NCI-H510A treated with DMSO at 0.1 percent for 48 hours (cell line): ENCODE results near the gene POU2F3.
A peak's percentile ranks its signal among the peaks of the same experiment; 100 is the strongest.

Experiments
- DNase-seq: peaks from one replicate; lab custom pipeline; 2025; lab: John Stamatoyannopoulos, UW

Gene POU2F3

DNA sequence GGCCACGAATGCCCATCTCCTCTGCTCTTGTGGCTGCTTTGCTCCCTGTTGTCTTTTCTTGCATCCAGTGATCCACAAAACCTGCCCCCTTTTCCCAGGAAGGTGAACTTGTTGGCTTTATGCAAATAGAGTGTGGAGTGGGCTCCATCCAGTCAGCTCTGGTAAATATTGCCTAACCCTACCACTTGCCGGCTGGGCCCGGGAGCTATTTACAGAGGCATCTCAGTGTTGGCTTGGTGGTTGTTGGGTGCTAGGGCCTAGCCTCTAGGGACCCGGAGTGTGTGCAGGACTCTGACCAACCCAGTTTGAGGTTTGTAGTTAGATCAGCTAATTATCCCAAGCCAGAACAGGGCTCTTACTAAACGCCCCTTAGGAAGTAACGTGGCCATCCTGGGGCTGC is 44.3 kb downstream of the POU2F3 start:
- no peak for DNase-seq

DNA sequence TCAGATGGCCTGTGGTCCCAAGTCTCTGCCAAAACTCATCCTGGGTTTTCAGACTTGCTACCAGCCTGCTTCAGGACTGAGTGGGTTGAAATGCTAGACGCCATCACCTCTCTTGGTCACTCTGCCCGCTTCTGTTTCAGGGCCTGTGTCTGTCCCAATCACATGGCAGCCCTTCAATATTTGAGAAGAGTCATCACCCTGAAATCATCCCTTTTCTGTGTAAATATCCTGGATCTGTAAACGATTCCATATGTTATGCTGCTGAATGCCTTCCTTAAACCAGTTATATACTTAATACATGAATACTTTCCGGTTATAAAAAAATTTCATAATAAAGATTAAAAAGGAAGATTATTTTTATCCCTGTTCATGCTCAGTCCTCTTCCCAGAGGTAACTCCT is 45.3 kb downstream of the POU2F3 start:
- no peak for DNase-seq

DNA sequence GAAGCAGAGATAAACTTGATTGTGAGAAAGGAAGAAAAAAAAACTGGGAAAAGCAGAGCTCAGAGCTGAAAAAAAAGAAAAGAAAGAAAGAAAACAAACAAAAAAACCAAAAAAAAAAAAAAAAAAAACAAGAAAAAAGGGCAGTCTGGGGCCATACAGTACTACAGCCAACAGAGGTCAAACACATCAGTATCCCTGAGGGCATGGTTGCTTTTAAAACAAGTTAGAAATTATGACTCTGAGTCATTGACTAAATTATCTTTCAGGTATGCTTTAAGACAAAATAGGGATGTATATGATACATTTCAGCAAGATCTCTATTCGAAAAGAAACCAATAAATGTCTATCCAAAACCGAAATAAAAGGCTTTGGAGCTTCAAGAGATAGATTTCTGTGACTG is 48.1 kb downstream of the POU2F3 start:
- DNase-seq: no peak

DNA sequence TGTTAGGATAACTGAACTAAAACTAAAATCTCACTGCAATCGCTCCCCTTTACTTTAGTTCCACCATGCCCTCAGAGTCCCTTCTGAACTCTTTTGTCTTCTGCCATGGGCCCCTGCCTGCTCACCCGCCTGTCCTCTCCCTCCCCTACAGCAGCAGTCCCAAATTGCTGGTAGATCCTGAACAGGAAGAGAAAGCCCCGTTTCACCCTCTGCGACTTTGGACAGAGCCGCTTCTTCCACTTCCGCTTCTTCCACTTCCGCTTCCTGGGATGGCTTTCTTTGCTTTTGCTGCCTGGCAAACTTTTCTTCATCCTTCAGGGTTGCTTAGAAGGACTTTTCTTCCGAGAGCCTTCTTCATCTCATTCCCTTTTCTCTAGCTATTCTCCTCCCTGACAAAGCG is 49.5 kb downstream of the POU2F3 start:
- no peak for DNase-seq

DNA sequence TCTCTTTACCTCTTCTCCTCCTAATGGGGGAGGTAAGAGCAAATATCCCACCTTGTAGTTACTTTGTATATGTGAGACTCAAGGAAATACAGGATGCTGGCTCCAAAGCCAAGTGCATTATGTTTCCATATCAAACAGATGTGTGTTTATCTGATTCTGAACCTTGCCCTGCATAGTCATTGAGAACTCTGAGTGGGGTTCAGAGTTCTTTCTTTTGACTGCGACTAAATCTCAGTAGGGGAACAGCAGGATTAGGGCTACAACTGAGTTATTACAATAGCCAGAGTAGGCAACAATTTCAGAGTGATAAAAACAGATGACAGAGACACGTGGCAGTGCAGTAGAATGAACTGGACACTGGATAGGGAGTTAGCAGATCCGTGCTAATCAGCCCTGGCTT is 51.0 kb downstream of the POU2F3 start:
- DNase-seq: no peak

DNA sequence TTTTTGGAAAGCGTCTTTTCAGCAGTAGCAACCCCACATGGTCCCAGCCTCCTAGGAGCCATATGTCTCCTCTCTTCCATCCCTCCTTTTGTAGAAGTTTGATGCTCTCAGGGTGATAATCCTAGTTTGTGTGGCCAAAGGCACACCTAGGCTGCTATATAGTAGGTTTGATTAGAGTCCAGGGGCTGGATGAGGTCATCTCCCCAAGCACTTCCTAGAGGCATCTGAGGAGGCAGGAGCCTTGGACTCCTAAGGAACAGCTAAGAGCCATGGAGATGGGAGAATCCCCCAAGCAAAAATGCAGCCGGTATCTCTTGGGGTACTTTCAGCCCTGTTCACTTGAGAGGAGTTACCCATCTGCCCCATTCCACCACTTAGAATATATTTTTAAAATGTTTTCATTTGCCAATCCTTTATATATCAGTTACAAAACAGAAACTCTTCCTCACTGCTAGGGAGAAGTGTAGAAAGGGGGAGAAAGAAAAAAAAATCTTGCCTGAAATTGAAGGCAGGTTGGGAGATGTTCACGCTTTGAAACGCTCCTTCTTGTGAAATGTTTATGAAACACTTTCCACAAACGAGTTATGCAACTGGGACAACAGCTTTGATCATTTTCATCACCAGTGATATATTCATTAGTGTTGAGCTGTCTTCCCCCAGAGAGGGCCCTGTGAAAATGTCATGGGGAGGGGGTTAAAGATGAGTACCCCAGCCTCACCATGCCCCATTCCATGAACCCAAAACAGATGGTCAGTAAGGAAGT is 53.3 kb downstream of the POU2F3 start:
- no peak for DNase-seq

DNA sequence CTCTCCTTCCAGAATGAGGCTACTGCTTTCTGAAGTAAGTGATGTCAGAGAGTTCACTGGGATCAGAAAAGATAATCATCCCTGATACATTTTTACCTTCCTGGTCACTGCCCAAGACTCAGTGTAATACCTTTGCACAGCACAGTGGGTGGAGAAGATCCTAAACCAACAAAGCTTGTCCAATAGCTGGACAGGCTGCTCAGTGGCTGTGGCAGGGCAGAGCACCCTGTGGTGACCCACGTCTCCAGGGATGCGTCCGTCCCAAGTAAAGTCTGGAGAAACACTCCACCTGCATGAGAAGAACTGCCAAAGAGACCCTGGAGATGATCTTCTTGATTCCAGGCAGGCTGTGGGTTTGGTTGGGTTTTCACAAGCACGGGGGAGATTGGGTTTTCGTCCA is 54.2 kb downstream of the POU2F3 start:
- no peak for DNase-seq

DNA sequence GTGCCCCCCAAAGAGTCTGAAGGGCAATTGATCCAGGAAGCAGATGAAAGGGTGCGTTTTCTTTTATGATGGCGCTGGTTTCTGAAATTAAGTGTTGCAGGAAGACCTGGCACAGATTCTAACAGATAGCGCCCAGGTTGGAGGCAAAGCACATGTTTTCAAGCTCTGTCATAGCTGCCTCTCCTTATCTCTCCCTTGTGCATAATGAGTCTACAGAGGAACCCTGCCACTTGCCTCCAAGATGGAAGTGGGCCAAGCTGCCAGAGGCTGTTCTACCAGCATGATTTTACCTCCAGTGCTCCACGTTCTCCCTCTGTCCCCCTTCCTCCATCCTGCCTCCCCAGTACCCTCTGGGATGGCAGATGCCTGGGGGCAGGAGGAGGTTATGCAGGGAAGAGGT is 55.2 kb downstream of the POU2F3 start:
- no peak for DNase-seq

DNA sequence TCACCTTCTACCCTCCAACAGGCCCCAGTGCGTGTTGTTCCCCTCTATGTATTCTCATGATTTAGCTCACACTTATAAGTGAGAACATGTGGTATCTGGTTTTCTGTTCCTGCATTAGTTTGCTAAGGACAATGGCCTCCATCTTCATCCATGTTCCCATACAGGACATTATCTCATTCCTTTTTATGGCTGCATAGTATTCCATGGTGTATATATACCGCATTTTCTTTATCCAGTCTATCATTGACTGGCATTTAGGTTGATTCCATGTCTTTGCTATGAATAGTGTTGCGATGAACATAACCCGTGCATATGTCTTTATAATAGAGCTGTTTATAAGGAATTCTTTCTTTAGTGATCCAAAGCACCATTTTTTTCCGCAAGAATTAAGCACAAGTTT is 56.6 kb downstream of the POU2F3 start:
- no peak for DNase-seq

DNA sequence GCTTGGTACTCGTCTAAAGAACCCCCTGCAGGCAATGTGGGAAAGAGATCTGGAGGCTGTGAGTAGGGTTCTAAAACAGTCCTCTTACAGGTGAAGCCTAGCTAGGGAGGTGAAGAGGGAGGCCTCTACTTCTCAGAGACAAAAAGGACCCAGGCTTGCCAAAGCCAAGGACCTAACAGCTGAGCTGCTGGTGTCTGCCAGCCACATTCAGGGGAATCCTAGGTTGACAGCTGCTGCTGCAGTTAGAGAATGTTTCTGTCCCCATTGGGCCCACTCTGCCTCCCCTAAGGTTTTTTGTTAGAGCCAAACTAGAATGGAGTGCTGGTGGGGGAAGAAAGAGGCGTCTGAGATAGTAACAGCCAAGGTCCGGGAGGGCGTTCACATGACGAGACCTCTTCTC is 58.5 kb downstream of the POU2F3 start:
- DNase-seq: no peak

DNA sequence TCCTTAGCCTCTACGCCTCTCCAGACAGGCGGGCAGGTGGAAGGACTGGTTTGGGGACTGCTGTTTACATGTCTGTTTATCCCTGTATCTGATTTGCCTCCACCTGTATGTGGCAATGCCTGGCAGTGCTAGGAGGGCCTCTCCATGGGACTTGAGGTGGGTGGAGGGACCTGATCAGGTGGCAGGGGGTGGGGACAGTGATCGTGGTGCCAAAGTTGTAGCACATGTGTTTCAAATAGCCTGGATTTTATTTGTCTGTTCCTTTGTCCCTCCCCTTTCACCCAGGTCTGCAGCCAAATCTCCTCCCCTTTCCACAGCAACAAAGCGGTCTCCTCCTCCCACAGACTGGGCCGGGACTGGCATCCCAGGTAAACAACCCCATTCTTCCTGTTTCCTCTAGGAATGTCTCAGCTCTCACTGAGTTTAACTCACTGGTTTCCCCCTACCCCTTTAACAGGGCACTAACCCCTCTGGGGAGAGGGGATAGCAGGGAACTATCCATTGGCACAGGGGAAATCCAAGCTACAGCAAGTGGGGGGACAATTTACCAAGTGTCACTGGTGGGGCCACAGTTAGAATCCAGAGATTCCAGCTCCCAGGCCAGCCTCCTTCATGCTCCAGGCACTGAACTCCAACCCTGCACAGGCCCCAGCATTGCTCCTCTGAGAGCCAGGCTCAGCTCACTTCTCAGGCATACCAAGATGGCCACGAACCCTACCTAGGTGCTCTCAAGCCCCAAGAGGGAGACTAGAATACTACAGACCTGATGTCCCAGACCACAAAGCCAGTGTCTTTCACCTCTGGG is 62.3 kb downstream of the POU2F3 start:
- DNase-seq: peak; percentile 11

DNA sequence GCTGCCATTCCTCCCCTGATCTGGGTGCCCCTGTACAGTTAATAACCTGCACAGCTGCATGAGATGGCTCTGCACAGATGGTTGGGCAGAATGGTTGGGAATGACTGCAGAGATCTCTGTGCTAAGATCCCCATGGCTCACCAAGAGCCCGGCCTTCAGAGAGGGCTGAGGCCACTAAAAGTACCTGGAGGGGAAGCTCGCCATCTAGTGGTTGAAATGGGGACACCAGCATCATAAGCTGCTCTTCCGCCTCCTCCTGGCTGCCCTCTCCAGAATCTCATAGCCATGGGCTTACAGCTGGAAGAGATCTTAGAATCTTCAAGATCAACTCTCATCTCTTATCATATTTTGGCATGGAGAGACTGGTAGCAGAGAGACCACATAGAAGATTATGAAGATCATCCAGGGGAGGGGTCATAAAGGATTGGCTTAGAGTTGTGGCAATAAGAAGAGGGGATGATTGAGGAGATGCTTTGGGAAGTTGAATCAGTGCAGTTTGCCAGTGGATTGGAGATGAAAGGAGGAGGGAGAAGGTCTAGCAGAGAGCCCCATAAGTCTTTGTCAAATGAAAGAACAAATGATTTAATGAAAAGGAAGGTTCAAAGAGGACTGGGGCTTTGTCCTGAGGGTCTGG is 63.2 kb downstream of the POU2F3 start:
- peak; percentile 22 for DNase-seq

DNA sequence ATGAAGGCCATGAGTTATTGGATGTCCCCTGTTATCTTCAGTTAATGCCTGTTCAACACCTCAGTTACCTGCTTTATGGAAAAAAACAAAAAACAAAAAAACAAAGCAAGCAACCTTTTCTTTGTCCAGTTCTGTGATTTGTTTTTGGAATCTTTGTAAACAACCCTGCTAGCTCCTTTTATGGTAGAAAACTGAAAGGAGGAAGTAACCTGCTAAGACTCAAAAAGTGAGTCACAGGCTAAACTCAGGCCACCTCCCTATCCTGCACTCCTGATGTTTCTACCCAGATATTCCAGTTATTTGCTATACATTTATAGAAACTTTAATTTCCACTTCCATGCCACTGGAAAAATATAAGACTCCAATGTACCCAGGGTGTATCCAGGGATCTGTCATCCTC is 64.6 kb downstream of the POU2F3 start:
- DNase-seq: no peak

DNA sequence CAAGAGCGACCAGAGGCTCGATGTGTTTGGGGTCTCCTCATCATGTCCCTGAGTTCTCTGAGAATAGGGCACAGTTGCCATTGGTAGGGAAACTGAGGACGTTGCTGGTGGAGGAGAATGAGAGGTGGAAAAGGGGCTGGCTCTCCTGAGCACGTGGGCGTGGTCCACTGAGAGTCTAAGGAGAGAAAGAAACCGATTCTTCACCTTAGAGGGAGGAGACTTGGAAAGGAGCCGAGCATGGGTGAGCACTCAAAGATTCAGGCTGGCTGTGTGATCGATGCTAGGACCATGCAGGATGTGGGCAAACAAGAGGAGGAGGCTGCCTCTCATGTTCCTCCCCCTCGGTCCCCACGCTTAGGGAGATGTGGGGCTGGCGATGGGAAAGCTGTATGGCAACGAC is 65.3 kb downstream of the POU2F3 start:
- no peak for DNase-seq

DNA sequence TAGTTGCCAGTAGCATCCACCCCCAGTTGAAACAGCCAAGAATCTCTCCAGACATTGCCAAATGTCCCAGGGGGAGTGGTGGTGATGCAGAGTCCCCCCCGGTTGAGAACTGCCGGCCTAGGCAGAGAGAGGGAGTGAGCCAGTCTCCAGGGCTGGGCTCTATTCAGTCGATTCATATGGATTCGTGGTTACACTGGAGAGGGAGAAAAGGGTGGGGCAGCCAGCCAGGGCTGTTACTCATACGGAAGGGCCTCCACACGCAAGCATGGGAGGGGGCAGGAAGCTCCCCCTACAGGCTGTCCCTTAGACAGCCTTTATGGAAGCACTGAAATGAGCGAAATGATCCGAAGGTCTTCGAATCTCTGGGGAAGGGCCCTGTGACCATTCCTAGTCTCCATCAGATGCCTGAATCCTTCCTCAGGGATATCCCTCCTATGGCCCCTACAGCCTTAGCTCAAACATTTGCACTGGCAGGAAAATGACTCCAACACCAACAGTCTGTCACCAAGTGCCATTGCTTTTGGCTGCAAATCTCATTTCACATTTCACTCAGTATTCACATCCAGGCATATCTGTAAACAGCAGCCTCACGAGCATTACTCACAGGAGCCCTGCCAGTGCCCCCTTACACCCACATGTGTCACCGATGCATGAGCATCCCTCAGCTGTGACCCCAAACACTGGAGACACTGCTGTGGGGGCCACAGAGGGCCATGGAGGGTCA is 66.7 kb downstream of the POU2F3 start:
- no peak for DNase-seq

DNA sequence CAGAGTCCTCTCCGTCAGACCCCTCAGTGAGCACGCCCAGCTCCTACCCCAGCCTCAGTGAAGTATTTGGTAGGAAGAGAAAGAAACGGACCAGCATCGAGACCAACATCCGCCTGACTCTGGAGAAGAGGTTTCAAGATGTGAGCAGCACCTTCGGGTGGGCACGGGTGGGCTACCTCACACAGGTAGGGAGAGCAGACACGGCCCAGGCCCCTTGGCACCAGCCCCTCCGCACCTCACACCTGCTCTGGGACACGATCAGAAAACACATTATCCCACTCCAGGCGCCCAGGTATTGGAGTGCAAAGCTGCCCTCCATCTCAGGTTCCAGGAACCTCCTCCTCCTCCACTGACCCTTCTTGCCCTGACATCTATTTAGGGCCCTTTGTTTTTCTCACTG is 67.5 kb downstream of the POU2F3 start:
- DNase-seq: no peak

DNA sequence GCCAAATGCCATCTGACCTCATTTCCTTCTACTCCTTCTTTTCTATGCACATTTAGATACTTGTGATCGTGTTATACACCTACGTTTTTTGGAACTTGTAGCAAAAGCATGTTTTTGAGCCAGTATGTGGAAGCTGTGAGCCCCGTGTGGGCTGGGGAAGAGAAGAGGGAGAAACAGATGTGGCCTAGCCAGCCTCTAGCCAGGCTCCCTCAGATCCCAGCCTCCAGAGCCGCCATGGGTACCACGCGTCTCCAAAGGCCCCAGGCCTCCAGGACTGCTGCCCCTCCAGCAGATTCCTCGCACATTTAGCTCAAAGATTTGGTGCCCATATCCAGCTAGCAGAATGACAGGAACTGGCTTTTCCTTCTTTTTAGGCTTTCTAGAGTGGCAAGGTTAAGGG is 68.1 kb downstream of the POU2F3 start:
- no peak for DNase-seq

DNA sequence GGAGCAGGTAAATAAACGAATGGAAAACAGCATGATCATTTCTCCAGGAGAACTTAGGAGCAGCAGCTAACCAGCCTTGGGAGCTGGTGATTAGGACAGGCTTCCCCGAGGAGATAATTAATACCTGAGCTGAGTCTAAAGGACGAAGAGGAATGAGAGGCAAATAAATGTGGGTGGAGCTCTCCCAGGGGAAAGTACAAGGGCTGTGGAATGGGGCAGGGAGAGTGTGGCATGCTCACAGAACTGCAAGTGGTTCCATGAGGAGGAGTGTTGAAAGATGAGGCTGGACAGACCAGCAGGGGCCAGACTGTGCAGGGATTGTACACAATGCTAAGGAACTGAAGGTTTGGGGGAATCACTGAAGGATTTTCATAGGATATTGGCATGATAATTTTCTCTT is 70.9 kb downstream of the POU2F3 start:
- DNase-seq: no peak

DNA sequence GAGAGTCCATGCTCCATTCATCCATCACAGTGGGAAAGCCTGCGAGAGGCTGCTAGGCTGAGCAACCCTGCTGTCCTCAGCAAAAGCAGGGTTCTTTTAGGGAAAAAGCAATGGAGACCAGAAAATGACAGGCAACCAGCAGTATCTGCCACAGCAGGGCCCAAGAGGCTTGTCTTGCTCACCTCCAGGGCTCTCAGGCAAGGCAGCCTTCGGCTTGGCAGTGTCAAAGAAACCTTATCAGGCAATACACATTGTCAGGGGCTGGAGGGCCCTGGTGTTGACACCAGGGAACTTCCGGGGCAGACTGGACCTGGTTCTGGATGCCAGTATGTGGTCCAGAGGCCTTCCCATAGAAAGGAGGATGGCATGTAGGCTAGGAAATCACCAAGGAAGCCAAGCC is 74.9 kb downstream of the POU2F3 start:
- DNase-seq: no peak

DNA sequence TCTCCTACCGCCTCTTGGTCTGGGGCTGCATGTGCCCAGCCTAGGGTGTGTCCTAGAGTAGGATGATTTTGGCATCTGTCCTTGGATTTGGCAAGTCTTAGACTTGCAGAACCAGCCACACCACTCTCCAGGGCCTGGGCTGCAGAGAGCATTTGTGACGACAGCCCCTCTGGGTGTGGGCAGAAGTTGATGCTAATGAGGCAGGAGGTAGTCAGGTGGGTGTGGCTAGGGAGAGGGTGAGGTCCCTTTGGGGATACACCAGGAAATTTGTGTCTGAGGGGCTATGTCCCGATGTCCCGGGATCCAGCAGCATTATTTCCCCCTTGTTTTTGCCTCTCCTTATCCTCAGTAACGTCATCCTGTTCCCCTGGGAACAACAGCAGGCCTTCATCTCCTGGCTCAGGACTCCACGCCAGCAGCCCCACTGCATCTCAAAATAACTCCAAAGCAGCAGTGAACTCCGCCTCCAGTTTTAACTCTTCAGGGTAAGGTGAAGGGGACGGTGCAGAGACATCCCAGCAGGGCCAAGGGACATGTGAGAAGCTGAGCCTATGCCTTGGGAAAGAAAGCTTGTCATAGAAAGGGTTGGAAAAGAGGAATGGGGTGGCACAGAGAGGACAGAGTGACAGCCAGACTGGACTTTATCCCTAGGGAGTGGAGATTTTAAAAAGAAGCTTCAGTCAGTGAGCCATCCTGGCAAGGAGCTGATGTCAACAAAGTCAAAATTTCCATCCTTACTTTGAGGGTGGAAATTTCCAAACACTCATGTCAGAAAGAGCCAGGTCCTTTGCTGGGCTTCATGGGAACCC is 77.1 kb downstream of the POU2F3 start:
- DNase-seq: no peak

DNA sequence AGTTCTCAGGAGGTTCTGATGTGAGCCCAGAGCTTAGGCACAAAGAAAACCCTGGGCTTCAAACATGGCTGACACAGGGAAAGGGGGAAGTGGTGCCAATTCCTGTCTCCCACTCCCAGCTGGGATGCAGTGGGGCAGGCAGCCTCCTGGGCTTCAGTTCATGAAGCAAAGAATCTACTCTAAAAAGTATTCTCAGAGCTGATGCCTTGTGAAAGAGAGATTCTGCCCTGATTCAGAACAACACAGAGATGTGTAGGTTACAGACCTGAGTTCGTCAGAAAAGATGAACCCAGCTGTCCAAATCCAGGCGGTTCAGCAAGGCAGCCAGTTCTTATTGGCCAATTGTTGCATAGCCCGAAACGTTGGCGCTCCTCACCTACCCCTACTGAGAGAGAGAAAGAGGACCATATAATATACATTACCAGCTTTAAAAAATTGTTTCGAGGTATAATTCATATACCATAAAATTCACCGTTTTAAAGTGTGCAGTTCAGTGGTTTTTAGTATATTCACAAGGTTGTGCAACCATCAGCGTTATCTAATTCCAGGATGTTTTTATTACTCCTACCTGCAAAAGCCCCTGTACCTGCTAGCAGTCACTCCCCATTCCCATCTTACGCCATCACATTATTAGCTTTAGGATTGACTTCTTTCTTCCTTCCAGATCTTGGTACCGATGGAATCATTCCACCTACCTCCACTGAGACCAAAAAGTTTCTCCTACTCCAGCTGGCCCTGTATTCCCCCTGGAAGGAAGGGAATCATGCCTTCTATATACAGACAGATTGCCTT is 77.9 kb downstream of the POU2F3 start:
- no peak for DNase-seq
